ENCODE data around the gene SLC35A5. TPM values are rescaled to one million over a fixed set of nuclear protein-coding genes. Genes with fewer than 3 reads are reported as not detected.
A peak's percentile ranks its signal among the peaks of the same experiment; 100 is the strongest.
"Not testable (repeated sequence)": the region's sequence is repeated elsewhere in the genome, so short reads cannot be mapped to it uniquely, and the experiment has no call there.

The SLC35A5 gene
- total RNA-seq, 4 donors from 2014 or later: 21.9 to 43.4 (median 41.9) TPM

GRCh38 chr3:112560307-112560706 lies 1.5 kb upstream of the SLC35A5 start:
- no peak for TF ChIP-seq CTCF (IDR thresholded peaks at IDR 0.05)
- ATAC-seq (ENCODE audit: low FRiP score): no peak
- no peak for DNase-seq (ENCODE audit: low spot score)

- DNase-seq (ENCODE audit: low spot score) (peak; percentile 31), ATAC-seq (ENCODE audit: low FRiP score) (peak; percentile 57)
- no peak for TF ChIP-seq CTCF (IDR thresholded peaks at IDR 0.05)
Measured at GRCh38 chr3:112560721-112561483, 943 bp upstream of the SLC35A5 start.

- peak; percentile 60 for ATAC-seq (ENCODE audit: low FRiP score)
- no peak for DNase-seq (ENCODE audit: low spot score)
- TF ChIP-seq CTCF (IDR thresholded peaks at IDR 0.05): no peak
Measured at GRCh38 chr3:112561484-112561733, 436 bp upstream of the SLC35A5 start.

GRCh38 chr3:112564247-112564939 lies 2.5 kb downstream of the SLC35A5 start:
- DNase-seq (ENCODE audit: low spot score); ATAC-seq (ENCODE audit: low FRiP score): not testable (repeated sequence)

GRCh38 chr3:112564940-112565305 lies 3.1 kb downstream of the SLC35A5 start:
- no peak for ATAC-seq (ENCODE audit: low FRiP score)
- DNase-seq (ENCODE audit: low spot score): no peak
- no peak for TF ChIP-seq CTCF (IDR thresholded peaks at IDR 0.05)

GRCh38 chr3:112568642-112569041 lies 6.8 kb downstream of the SLC35A5 start:
- TF ChIP-seq CTCF (IDR thresholded peaks at IDR 0.05): no peak
- DNase-seq (ENCODE audit: low spot score) (no peak), ATAC-seq (ENCODE audit: low FRiP score) (peak; percentile 89)

- DNase-seq (ENCODE audit: low spot score) (no peak), ATAC-seq (ENCODE audit: low FRiP score) (no peak)
- no peak for TF ChIP-seq CTCF (IDR thresholded peaks at IDR 0.05)
Measured at GRCh38 chr3:112569265-112569664, 7.4 kb downstream of the SLC35A5 start.
